GM18951 (cell line): Measurements from ENCODE around the gene ATP9B.

Source experiments
- POLR2A ChIP-seq: IDR thresholded peaks from 4 replicates; pipeline ENCODE4 v1.6.1; 2011; ENCODE audit warnings: mild to moderate bottlenecking; ENCODE audit not compliant: insufficient read length, insufficient read depth; ENCODE audit errors: extremely low read depth
- in situ Hi-C: fragments of 300-500 bp; cut with MboI; formaldehyde crosslinking; loops from one replicate; pipeline ENCODE4 v1.12.0; 2022; ENCODE audit warnings: low sequenced_read_pairs, mixed read lengths, inconsistent platforms; ENCODE audit not compliant: unreplicated experiment

The ATP9B gene

DNA sequence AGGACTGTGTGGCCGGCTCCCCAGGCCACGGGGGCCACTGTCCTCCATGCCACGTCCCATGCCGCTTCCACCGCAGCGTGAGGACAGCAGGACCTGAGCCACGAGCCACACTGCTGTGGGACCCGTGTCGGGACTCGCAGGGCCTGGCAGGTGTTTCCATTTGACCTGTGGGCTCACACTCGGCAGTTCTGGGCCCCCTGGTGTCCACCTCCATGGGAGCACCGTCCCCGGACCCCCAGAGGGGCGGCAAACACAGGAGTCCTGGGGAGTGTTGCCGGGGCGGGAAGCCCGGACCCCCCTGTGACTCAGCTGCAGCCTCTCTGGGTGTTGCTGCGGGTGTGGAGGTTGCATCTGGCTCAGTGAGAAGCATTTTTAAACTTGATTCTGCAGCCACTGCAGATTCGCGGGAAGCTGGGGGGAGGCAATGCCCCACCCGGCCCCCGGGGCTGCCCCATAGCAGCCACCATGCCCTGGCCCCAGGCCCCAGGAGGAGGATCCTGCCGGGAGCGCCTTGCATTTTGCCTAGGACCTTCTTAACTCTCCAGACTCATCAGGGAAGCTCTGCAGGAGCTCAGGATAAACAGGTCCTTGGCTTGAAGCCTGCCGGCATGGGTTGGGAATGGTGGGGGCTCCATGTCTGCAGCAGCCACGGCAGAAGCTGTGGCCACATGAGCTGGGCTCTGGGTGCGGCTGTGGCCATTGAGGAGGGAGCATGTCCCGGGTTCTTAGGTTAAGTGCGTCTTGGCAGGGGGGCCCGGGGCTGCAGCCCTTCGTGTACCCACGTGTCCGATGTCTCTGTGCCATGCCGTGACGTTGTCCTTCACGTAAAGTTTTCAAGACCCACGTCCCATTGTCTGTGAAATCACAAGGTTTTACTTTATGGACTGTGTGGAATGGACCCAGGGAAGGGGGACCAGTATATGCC is 357.4 kb downstream of the ATP9B start:
- no peak for TF ChIP-seq POLR2A
- in situ Hi-C loops: no loop called here

- TF ChIP-seq POLR2A: no peak
- in situ Hi-C loops: no loop called here
Observed at GRCh38 chr18:79427368-79428225, 358.4 kb downstream of the ATP9B start.
